GM18909 (cell line): Measurements from ENCODE around the gene DIO1.

Experiments
- ATAC-seq: cut with Tn5 transposase; IDR thresholded peaks from one replicate; pipeline ENCODE4 v1.9.1; 2021; ENCODE audit warnings: mild to moderate bottlenecking; ENCODE audit not compliant: unreplicated experiment, poor library complexity

The DIO1 gene

GRCh38 chr1:53938136-53938830 lies 44.3 kb downstream of the DIO1 start:
- ATAC-seq: no peak

- no peak for ATAC-seq
Measured at GRCh38 chr1:53942127-53942957, 48.4 kb downstream of the DIO1 start.

GRCh38 chr1:53943090-53943489 lies 49.1 kb downstream of the DIO1 start:
- no peak for ATAC-seq

GRCh38 chr1:53943490-53944043 lies 49.6 kb downstream of the DIO1 start:
- no peak for ATAC-seq

DNA sequence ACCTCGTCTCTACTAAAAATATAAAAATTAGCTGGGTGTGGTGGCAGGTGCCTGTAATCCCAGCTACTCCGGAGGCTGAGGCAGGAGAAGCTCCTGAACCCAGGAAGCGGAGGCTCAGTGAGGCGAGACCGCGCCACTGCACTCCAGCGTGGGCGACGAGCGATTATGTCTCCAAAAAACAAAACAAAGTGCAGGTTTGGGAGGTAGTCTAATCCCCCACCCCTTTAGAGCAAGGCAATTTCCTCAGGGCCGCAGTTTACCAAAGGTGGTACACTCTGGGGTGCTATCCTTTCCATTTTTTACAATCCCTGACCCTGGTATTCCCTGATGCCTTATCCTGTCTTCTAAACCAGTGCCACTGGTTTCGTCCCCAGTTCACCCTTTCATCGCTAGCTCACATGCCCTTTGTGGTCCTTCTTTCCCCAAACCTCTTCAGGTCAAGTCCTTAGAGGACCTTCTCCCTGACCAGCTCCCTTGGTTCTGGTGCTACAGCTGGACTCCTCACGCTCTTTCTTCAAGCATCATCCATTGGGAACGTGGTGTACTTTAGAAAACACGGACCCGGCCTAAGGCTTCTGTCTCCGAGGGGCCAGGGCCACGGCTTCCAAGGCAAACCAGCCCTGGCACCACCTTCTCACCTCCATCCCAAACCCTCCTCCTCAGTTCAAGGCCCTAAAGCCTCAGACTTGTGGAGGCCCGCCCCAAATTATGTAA lies 50.6 kb downstream of the DIO1 start:
- no peak for ATAC-seq

DNA sequence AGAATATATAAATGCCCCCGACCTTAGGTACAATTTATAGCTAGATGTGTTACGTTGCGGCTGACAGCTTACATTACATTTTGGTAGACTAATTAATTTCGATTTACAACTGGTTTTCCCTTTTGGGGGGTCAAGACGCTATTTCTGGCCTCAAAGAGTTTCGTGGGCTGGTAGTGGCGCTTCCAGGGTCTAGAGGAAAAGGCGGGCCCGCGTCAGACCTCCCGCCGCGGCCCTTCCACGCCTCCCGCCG lies 51.1 kb downstream of the DIO1 start:
- no peak for ATAC-seq

DNA sequence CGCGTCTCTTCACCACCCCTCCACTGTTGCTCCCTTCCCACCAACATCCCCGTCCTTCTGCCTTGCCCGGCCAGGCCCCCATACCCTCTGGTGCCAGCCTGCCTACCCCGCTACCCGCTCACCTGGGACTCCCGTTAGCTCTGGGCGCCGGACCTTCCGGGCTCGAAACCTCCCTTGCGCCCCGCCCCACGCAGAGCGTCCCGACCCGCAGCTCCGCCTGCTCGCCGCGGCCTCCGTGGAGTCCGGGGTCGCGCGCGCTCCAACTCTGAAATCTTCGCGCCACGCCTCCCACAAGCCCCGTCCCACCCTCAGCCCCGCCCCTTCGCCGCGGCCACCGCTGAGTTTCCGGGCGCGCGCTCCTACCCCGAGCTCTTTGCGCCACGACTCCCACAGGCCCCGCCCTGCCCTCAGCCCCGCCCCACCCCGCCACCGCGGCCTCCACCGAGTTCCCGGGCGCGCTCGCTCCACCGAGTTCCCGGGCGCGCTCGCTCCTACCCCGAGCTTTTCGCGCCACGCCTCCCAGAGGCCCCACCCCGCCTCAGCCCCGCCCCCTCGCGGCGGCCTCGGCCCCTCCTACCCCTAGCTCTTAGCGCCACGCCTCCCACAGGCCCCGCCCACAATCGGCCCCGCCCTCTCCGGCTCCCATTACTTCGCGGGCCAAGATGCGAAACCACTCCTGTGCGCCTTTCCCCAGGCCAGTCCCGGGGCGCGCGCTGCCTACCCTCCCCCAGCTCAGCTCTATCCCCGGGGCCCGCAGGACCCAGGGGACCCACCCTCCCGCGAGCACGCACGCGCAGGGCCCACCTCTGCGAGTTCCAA lies 51.7 kb downstream of the DIO1 start, which contains the start of gene IFT25:
Gene IFT25 (minus strand): TSS at position 267 of the 819 bp plus-strand sequence. CDS start 5,617 bp downstream, outside the sequence.
- ATAC-seq: peak; percentile 73

GRCh38 chr1:53946252-53947171 lies 52.5 kb downstream of the DIO1 start, which contains the start of gene LRRC42:
LRRC42 (plus strand) TSS chr1:53946350; CDS start chr1:53952000, 5,650 bp downstream.
- peak; percentile 70 for ATAC-seq

DNA sequence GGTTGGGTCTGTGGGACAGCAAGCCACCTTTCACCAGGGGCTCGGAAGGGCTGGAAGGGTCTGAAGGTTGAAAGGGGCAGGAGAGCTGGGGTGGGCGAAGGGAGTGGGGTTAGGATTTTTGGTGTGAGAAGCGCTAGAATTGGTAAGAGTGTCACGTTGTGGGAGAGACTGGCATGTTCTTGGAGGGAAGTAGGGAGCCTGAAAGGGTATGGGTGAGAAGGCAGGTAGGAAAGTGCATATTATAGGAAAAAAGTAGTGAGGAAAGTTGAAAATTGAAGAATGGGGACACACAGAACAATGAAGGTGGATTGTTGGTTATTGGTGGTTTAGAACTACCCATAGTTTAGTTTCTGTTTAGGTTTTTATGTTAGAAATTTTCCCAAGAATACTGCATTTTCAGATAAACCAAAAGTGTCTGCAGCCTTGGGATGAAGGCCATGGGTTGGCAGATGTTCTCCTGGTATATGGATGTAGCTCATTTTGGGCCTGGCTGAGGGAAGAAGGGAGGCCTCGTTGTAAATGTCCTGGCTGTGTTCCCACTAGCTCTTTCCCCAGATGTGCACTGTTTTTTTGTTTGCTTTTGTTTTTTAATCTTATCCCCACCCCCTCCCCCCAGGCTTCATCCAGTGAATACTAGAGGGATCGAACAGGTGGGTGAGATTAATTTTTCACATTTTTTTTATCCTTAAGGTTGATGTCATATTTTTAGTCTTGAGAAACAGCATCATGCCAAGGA lies 53.4 kb downstream of the DIO1 start:
- no peak for ATAC-seq

- no peak for ATAC-seq
Measured at GRCh38 chr1:53948291-53948690, 54.3 kb downstream of the DIO1 start.

DNA sequence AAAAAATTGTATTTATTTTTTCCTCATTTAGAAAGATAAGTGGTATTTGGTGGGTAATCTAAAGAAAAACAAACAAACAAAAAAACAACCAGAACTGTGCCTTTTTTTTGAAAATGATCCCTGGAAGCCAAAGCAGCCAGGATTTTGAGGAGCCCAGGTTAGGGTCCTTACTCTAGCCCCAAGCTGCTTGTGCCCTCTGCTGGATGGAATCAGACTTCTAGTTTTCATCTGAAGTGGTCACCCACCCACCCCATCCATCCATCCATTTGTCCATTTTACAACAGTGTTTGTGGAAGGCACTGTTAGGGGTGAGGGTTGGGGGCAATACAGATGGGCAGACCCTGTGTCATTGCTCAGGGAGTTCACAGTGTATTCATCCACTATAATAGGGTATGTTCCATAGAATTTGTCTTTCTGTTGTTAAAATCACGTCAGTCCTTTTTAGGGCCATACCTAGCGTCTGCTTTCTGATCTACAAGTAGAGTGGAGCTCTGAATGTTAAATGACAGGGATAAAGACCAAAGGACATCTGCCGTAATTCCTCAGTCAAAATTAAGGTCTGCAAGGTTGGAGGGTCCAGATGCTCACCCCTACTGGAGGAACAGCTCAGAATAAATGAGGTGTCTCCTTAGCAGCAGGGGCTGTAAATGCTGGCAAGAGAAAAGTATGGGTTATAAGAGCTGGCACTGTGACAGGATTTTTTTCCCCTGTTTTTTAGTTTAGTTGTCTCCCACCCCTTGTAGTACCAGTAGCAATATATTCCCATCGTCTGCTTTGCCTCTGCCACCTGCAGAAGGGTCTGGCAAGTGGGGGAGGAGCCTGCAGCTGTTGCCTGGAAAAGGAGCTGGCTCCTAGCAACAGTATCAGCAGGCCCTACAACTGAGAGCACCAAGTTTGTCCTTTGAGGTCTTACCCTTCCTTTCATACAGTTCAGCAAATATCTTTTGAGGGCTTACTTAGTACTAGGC lies 55.3 kb downstream of the DIO1 start:
- no peak for ATAC-seq

- ATAC-seq: no peak
Measured at GRCh38 chr1:53951697-53952096, 57.7 kb downstream of the DIO1 start.

GRCh38 chr1:53954128-53954527 lies 60.1 kb downstream of the DIO1 start:
- ATAC-seq: no peak

DNA sequence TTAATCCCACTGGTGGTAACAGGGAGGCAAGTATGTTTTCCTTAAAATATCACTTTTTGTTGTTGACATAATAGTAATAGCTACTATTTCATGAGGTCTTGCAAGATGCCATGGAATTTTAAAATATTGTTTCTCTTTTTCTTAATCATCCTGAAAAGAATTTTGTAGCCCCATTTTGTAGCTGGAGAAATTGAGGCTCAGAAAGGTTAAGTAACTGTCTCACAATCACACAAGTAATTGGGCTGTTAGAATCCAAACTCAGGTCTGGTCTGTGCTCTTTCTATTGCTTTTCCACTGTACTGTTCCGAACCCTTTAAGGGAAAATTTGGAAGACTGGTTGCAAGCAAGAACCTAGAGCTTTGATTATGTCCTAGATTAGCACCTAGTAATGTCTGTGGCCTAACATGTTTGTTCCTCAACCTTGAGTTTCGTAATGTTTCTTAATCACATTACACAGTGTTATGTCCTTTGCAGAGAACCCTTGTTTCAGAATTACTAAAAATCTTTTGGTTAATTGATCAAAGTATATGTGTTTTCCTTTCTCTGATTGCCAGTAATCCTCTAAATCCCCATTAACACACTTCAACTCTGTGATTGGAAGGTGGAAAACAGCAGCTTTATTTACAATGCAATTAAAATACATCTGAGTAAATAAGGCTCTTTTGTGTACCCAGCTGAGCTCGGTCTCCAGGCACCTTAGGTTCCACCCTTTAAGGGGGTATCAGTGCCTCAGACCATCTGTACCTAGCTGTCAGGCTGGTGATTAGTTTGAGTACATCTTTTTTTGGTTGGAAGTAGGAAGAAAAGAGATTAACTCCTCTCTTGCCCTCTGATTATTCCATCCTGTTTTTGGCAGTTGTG lies 62.6 kb downstream of the DIO1 start:
- no peak for ATAC-seq

DNA sequence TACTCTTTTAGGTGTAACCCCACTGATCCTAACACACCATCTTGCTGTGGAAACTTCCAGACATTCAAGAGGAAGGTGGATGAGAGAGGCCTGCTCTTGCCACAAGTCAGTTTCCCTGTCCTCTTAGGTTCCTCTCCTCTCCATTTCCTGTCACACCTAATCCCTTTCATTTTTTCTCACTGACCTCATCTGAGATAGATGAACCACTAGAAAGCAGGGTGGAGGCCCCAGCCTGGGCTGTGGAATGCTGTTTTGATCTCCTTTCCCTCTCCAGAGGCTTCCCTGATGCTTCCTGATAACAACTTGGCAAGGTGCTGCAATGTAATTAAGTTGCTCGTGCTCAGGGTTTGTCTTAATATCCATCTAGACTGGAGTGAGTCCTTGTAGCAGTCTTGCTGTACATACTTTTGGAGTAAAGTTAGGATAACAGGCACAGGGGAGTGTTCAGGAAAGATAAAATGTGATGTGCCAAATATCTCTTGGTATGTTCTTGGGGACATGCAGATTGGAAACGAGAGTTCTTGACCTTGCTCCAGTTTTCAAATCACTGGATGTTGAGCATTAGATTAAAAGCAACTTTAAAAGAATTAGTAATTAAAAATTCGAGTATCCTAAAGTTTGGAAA lies 63.3 kb downstream of the DIO1 start:
- ATAC-seq: no peak
